ENCODE measurements around the gene ADAMTSL4.

ADAMTSL4 gene

GRCh38 chr1:150555971-150556865 is 7.0 kb downstream of the ADAMTSL4 start:
- H3K9ac ChIP-seq (ENCODE audit: low read length), result no peak overlapping the region
- peaks cover 44% of the 10 kb centered on the region for H3K4me1 ChIP-seq (ENCODE audit: control insufficient read depth, insufficient read depth, low read depth, low read length)
- H2BK15ac ChIP-seq (ENCODE audit: low read depth, poor library complexity, severe bottlenecking), result no peak overlapping the region
- H4K91ac ChIP-seq (ENCODE audit: low read length), result no peak overlapping the region
- H3K4me3 ChIP-seq (ENCODE audit: insufficient read depth in 1 of 2, low read depth in 1 of 2, low read length in 2 of 2), result no peak overlapping the region
- DNase-seq, result peak; percentile 59
- no peak overlapping the region for H2AK5ac ChIP-seq (ENCODE audit: low read length, severe bottlenecking)
- H3K27me3 ChIP-seq (ENCODE audit: control insufficient read depth in 1 of 2, insufficient read depth in 1 of 2, low read length in 2 of 2), result no peaks in the 10 kb centered on the region
- H3K23ac ChIP-seq (ENCODE audit: low read length in 2 of 2), result no peak overlapping the region
- H2BK120ac ChIP-seq (ENCODE audit: low read depth, low read length), result no peak overlapping the region
- H4K8ac ChIP-seq (ENCODE audit: low read length), result no peak overlapping the region
- 73% methylated on average over 23 of the region's 26 CpGs for WGBS
- H3K27ac ChIP-seq (ENCODE audit: low read length, poor library complexity, severe bottlenecking), result no peak overlapping the region
- H3K14ac ChIP-seq (ENCODE audit: low read length in 2 of 2), result no peak overlapping the region
- H3K18ac ChIP-seq (ENCODE audit: low read depth in 1 of 2, low read length in 2 of 2), result peak overlapping the region in 1 of 2 experiments; percentile 61
- H3K79me1 ChIP-seq (replicated peaks; ENCODE audit: low read length, poor library complexity, severe bottlenecking), result peaks cover 36% of the 10 kb centered on the region
- no peaks in the 10 kb centered on the region for H3K9me3 ChIP-seq (ENCODE audit: control insufficient read depth, low read length)
- no peak overlapping the region for H2BK12ac ChIP-seq (ENCODE audit: low read length in 2 of 2)
- H3K4me2 ChIP-seq (ENCODE audit: low read length, poor library complexity, severe bottlenecking), result no peak overlapping the region
- H2AFZ ChIP-seq (ENCODE audit: low read depth, low read length), result no peak overlapping the region
- H3K4ac ChIP-seq (ENCODE audit: low read depth in 1 of 2, low read length in 2 of 2), result no peak overlapping the region
- H3K36me3 ChIP-seq (ENCODE audit: control insufficient read depth in 1 of 2, insufficient read depth in 2 of 2, low read depth in 1 of 2, low read length in 2 of 2), result peaks cover 43 to 58% of the 10 kb centered on the region in 2 experiments
- H2BK5ac ChIP-seq (ENCODE audit: low read depth, low read length, poor library complexity, severe bottlenecking), result no peak overlapping the region

GRCh38 chr1:150557065-150557600 is 7.9 kb downstream of the ADAMTSL4 start:
- peak; percentile 7 for DNase-seq
- peaks cover 36% of the 10 kb centered on the region for H3K79me1 ChIP-seq (replicated peaks; ENCODE audit: low read length, poor library complexity, severe bottlenecking)
- 94% methylated on average over 24 of the region's 26 CpGs for WGBS

GRCh38 chr1:150557813-150558212 is 8.6 kb downstream of the ADAMTSL4 start:
- Histone ChIP-seq H2BK12ac (ENCODE audit: low read length in 2 of 2) (no peak overlapping the region), H2AK5ac (ENCODE audit: low read length, severe bottlenecking) (no peak overlapping the region), H3K14ac (ENCODE audit: low read length in 2 of 2) (no peak overlapping the region), H3K27me3 (ENCODE audit: control insufficient read depth in 1 of 2, insufficient read depth in 1 of 2, low read length in 2 of 2) (no peaks in the 10 kb centered on the region), H2AFZ (ENCODE audit: low read depth, low read length) (no peak overlapping the region), H3K4me2 (ENCODE audit: low read length, poor library complexity, severe bottlenecking) (no peak overlapping the region), H3K4me3 (ENCODE audit: insufficient read depth in 1 of 2, low read depth in 1 of 2, low read length in 2 of 2) (no peak overlapping the region), H4K91ac (ENCODE audit: low read length) (peak overlapping the region; percentile 52), H3K9ac (ENCODE audit: low read length) (no peak overlapping the region), H3K27ac (ENCODE audit: low read length, poor library complexity, severe bottlenecking) (no peak overlapping the region), H2BK15ac (ENCODE audit: low read depth, poor library complexity, severe bottlenecking) (no peak overlapping the region), H3K36me3 (ENCODE audit: control insufficient read depth in 1 of 2, insufficient read depth in 2 of 2, low read depth in 1 of 2, low read length in 2 of 2) (peaks cover 43 to 58% of the 10 kb centered on the region in 2 experiments), H2BK5ac (ENCODE audit: low read depth, low read length, poor library complexity, severe bottlenecking) (no peak overlapping the region), H3K4me1 (ENCODE audit: control insufficient read depth, insufficient read depth, low read depth, low read length) (peaks cover 47% of the 10 kb centered on the region), H4K8ac (ENCODE audit: low read length) (no peak overlapping the region), H3K18ac (ENCODE audit: low read depth in 1 of 2, low read length in 2 of 2) (no peak overlapping the region), H3K23ac (ENCODE audit: low read length in 2 of 2) (no peak overlapping the region), H3K9me3 (ENCODE audit: control insufficient read depth, low read length) (no peaks in the 10 kb centered on the region), H2BK120ac (ENCODE audit: low read depth, low read length) (no peak overlapping the region), H3K79me1 (replicated peaks; ENCODE audit: low read length, poor library complexity, severe bottlenecking) (peaks cover 36% of the 10 kb centered on the region), H3K4ac (ENCODE audit: low read depth in 1 of 2, low read length in 2 of 2) (no peak overlapping the region)
- peak; percentile 3 for DNase-seq
- WGBS, result 95% methylated on average over 14 of the region's 15 CpGs

More at GRCh38 chr1:150557065-150557600, 7.9 kb downstream of the ADAMTSL4 start:
- Histone ChIP-seq H3K36me3 (ENCODE audit: control insufficient read depth in 1 of 2, insufficient read depth in 2 of 2, low read depth in 1 of 2, low read length in 2 of 2) (peaks cover 43 to 58% of the 10 kb centered on the region in 2 experiments), H3K9ac (ENCODE audit: low read length) (no peak overlapping the region), H2BK120ac (ENCODE audit: low read depth, low read length) (no peak overlapping the region), H4K91ac (ENCODE audit: low read length) (no peak overlapping the region), H3K4me2 (ENCODE audit: low read length, poor library complexity, severe bottlenecking) (no peak overlapping the region), H3K4me1 (ENCODE audit: control insufficient read depth, insufficient read depth, low read depth, low read length) (peaks cover 47% of the 10 kb centered on the region), H3K27ac (ENCODE audit: low read length, poor library complexity, severe bottlenecking) (no peak overlapping the region), H2BK12ac (ENCODE audit: low read length in 2 of 2) (no peak overlapping the region), H4K8ac (ENCODE audit: low read length) (peak overlapping the region; percentile 32), H3K4ac (ENCODE audit: low read depth in 1 of 2, low read length in 2 of 2) (no peak overlapping the region), H2BK5ac (ENCODE audit: low read depth, low read length, poor library complexity, severe bottlenecking) (no peak overlapping the region), H3K4me3 (ENCODE audit: insufficient read depth in 1 of 2, low read depth in 1 of 2, low read length in 2 of 2) (no peak overlapping the region), H3K9me3 (ENCODE audit: control insufficient read depth, low read length) (no peaks in the 10 kb centered on the region), H2AFZ (ENCODE audit: low read depth, low read length) (no peak overlapping the region), H3K23ac (ENCODE audit: low read length in 2 of 2) (no peak overlapping the region), H3K14ac (ENCODE audit: low read length in 2 of 2) (no peak overlapping the region), H3K18ac (ENCODE audit: low read depth in 1 of 2, low read length in 2 of 2) (peak overlapping the region in 1 of 2 experiments; percentile 11), H2AK5ac (ENCODE audit: low read length, severe bottlenecking) (no peak overlapping the region), H2BK15ac (ENCODE audit: low read depth, poor library complexity, severe bottlenecking) (no peak overlapping the region), H3K27me3 (ENCODE audit: control insufficient read depth in 1 of 2, insufficient read depth in 1 of 2, low read length in 2 of 2) (no peaks in the 10 kb centered on the region)

GRCh38 chr1:150558303-150558704 is 9.1 kb downstream of the ADAMTSL4 start:
- Histone ChIP-seq H3K14ac (ENCODE audit: low read length in 2 of 2) (no peak overlapping the region), H3K27me3 (ENCODE audit: control insufficient read depth in 1 of 2, insufficient read depth in 1 of 2, low read length in 2 of 2) (no peaks in the 10 kb centered on the region), H3K4me2 (ENCODE audit: low read length, poor library complexity, severe bottlenecking) (no peak overlapping the region), H3K4me3 (ENCODE audit: insufficient read depth in 1 of 2, low read depth in 1 of 2, low read length in 2 of 2) (no peak overlapping the region), H3K9me3 (ENCODE audit: control insufficient read depth, low read length) (no peaks in the 10 kb centered on the region), H4K91ac (ENCODE audit: low read length) (peak overlapping the region; percentile 64), H3K36me3 (ENCODE audit: control insufficient read depth in 1 of 2, insufficient read depth in 2 of 2, low read depth in 1 of 2, low read length in 2 of 2) (peaks cover 43 to 58% of the 10 kb centered on the region in 2 experiments), H3K4ac (ENCODE audit: low read depth in 1 of 2, low read length in 2 of 2) (no peak overlapping the region), H2AK5ac (ENCODE audit: low read length, severe bottlenecking) (no peak overlapping the region), H2BK5ac (ENCODE audit: low read depth, low read length, poor library complexity, severe bottlenecking) (no peak overlapping the region), H3K18ac (ENCODE audit: low read depth in 1 of 2, low read length in 2 of 2) (no peak overlapping the region), H3K9ac (ENCODE audit: low read length) (peak overlapping the region; percentile 61), H2AFZ (ENCODE audit: low read depth, low read length) (no peak overlapping the region), H3K4me1 (ENCODE audit: control insufficient read depth, insufficient read depth, low read depth, low read length) (peaks cover 48% of the 10 kb centered on the region), H2BK15ac (ENCODE audit: low read depth, poor library complexity, severe bottlenecking) (no peak overlapping the region), H2BK12ac (ENCODE audit: low read length in 2 of 2) (peak overlapping the region in 1 of 2 experiments; percentile 10), H2BK120ac (ENCODE audit: low read depth, low read length) (no peak overlapping the region), H4K8ac (ENCODE audit: low read length) (no peak overlapping the region), H3K27ac (ENCODE audit: low read length, poor library complexity, severe bottlenecking) (no peak overlapping the region), H3K23ac (ENCODE audit: low read length in 2 of 2) (no peak overlapping the region), H3K79me1 (replicated peaks; ENCODE audit: low read length, poor library complexity, severe bottlenecking) (peaks cover 36% of the 10 kb centered on the region)
- DNase-seq, result peak; percentile 18
- 85% methylated on average over 15 of the region's 15 CpGs for WGBS

All from mesenchymal stem cell (in vitro differentiated cells and primary cell).